OCI-LY7 (cell line): ENCODE results near the gene GALNT3.

Experiments
- CTCF ChIP-seq: fragments of 200-600 bp; sonication (generic); conservative IDR thresholded peaks from 2 replicates; pipeline ENCODE4 v1.5.1; 2014; ENCODE audit warnings: mild to moderate bottlenecking, antibody characterized with exemption, low read length, moderate library complexity, mixed read lengths
- EZH2phosphoT487 ChIP-seq: fragments of 200-600 bp; sonication (generic); IDR thresholded peaks from 2 replicates; pipeline ENCODE4 v1.6.1; 2018; ENCODE audit warnings: low read depth, borderline replicate concordance, mild to moderate bottlenecking, mixed run types, antibody characterized with exemption, low read length, moderate library complexity, mixed read lengths

GRCh38 chr2:165725421-165725820 is 68.6 kb downstream of the GALNT3 start:
- TF ChIP-seq EZH2phosphoT487 (no peak), CTCF (no peak)
